Stimulated activated memory B cell treated with anti-CD40 and anti-IgM and Interleukin-4, amounts not matched to agents 10 μg/mL and 1 μg/mL and 100 μg/mL, for 72 hours (primary cell): ENCODE results near the gene RAB3GAP1.
"Not testable (repeated sequence)": the region's sequence is repeated elsewhere in the genome, so short reads cannot be mapped to it uniquely, and the experiment has no call there.

ENCODE experiments used
- ATAC-seq: fragments of 150-1000 bp; cut with Tn5 transposase; 2 replicates; pipeline ENCODE4 v1.10.0; 2021
- H3K27ac Mint-ChIP-seq: one replicate; pipeline ENCODE4 v1.8.0; 2022; ENCODE audit warnings: mild to moderate bottlenecking, mixed read lengths
- H3K27me3 Mint-ChIP-seq: one replicate; pipeline ENCODE4 v1.8.0; 2022; ENCODE audit warnings: mixed read lengths
- H3K36me3 Mint-ChIP-seq: one replicate; pipeline ENCODE4 v1.8.0; 2022; ENCODE audit warnings: mixed read lengths
- H3K4me1 Mint-ChIP-seq: one replicate; pipeline ENCODE4 v1.8.0; 2022; ENCODE audit warnings: mixed read lengths
- H3K4me3 Mint-ChIP-seq: one replicate; pipeline ENCODE4 v1.8.0; 2022; ENCODE audit warnings: mild to moderate bottlenecking, moderate library complexity, mixed read lengths
- H3K9me3 Mint-ChIP-seq: one replicate; pipeline ENCODE4 v1.8.0; 2022; ENCODE audit warnings: mixed read lengths

Gene RAB3GAP1

GRCh38 chr2:135078417-135078816 lies 26.3 kb downstream of the RAB3GAP1 start:
- Mint-ChIP-seq H3K36me3 (peaks cover 76% of the 10 kb centered on the region), H3K27ac (no peak overlapping the region), H3K4me1 (peaks cover 12% of the 10 kb centered on the region), H3K4me3 (no peak overlapping the region), H3K27me3 (no peaks in the 10 kb centered on the region), H3K9me3 (no peaks in the 10 kb centered on the region)
- no peak for ATAC-seq

GRCh38 chr2:135086222-135086621 lies 34.1 kb downstream of the RAB3GAP1 start:
- peaks cover 25% of the 10 kb centered on the region for H3K4me1 Mint-ChIP-seq
- peaks cover 2% of the 10 kb centered on the region for H3K9me3 Mint-ChIP-seq
- no peak for ATAC-seq
- H3K27me3 Mint-ChIP-seq: no peaks in the 10 kb centered on the region
- no peak overlapping the region for H3K4me3 Mint-ChIP-seq
- H3K27ac Mint-ChIP-seq: no peak overlapping the region
- H3K36me3 Mint-ChIP-seq: peaks cover 72% of the 10 kb centered on the region

- ATAC-seq, H3K27ac Mint-ChIP-seq, H3K27me3 Mint-ChIP-seq, H3K4me3 Mint-ChIP-seq, H3K9me3 Mint-ChIP-seq: not testable (repeated sequence)
- Mint-ChIP-seq H3K36me3 (peaks cover 73% of the 10 kb centered on the region), H3K4me1 (peaks cover 18% of the 10 kb centered on the region)
These were observed 37.5 kb downstream of the RAB3GAP1 start for GRCh38 chr2:135089597-135089996.

- no peak for ATAC-seq
- Mint-ChIP-seq H3K27me3 (no peaks in the 10 kb centered on the region), H3K4me3 (no peak overlapping the region), H3K9me3 (peaks cover 2% of the 10 kb centered on the region), H3K27ac (no peak overlapping the region), H3K36me3 (peaks cover 68% of the 10 kb centered on the region), H3K4me1 (no peaks in the 10 kb centered on the region)
These were observed 39.6 kb downstream of the RAB3GAP1 start for GRCh38 chr2:135091681-135092080.

GRCh38 chr2:135093193-135093592 lies 41.1 kb downstream of the RAB3GAP1 start:
- H3K4me3 Mint-ChIP-seq: no peak overlapping the region
- peaks cover 5% of the 10 kb centered on the region for H3K4me1 Mint-ChIP-seq
- ATAC-seq: no peak
- H3K27ac Mint-ChIP-seq: no peak overlapping the region
- H3K36me3 Mint-ChIP-seq: peaks cover 67% of the 10 kb centered on the region
- peaks cover 2% of the 10 kb centered on the region for H3K9me3 Mint-ChIP-seq
- H3K27me3 Mint-ChIP-seq: no peaks in the 10 kb centered on the region

- Mint-ChIP-seq H3K9me3 (peaks cover 2% of the 10 kb centered on the region), H3K27me3 (no peaks in the 10 kb centered on the region), H3K36me3 (peaks cover 67% of the 10 kb centered on the region), H3K4me3 (no peak overlapping the region), H3K27ac (no peak overlapping the region), H3K4me1 (peaks cover 6% of the 10 kb centered on the region)
- no peak for ATAC-seq
These were observed 41.7 kb downstream of the RAB3GAP1 start for GRCh38 chr2:135093670-135094330.

GRCh38 chr2:135094508-135094907 lies 42.4 kb downstream of the RAB3GAP1 start:
- H3K4me1 Mint-ChIP-seq: peaks cover 6% of the 10 kb centered on the region
- no peak for ATAC-seq
- H3K9me3 Mint-ChIP-seq: no peaks in the 10 kb centered on the region
- no peaks in the 10 kb centered on the region for H3K27me3 Mint-ChIP-seq
- H3K4me3 Mint-ChIP-seq: no peak overlapping the region
- no peak overlapping the region for H3K27ac Mint-ChIP-seq
- H3K36me3 Mint-ChIP-seq: peaks cover 66% of the 10 kb centered on the region

GRCh38 chr2:135095591-135095990 lies 43.5 kb downstream of the RAB3GAP1 start:
- Mint-ChIP-seq H3K4me1 (peaks cover 6% of the 10 kb centered on the region), H3K27me3 (no peaks in the 10 kb centered on the region), H3K9me3 (no peaks in the 10 kb centered on the region), H3K27ac (no peak overlapping the region), H3K4me3 (no peak overlapping the region), H3K36me3 (peaks cover 66% of the 10 kb centered on the region)
- ATAC-seq: no peak

- Mint-ChIP-seq H3K27ac (no peak overlapping the region), H3K9me3 (no peaks in the 10 kb centered on the region), H3K27me3 (no peaks in the 10 kb centered on the region), H3K4me3 (no peak overlapping the region), H3K4me1 (peaks cover 6% of the 10 kb centered on the region), H3K36me3 (peaks cover 65% of the 10 kb centered on the region)
- ATAC-seq: no peak
These were observed 44.8 kb downstream of the RAB3GAP1 start for GRCh38 chr2:135096665-135097446.

- Mint-ChIP-seq H3K27ac (no peak overlapping the region), H3K9me3 (no peaks in the 10 kb centered on the region), H3K4me3 (no peak overlapping the region), H3K27me3 (no peaks in the 10 kb centered on the region), H3K4me1 (peaks cover 6% of the 10 kb centered on the region), H3K36me3 (peaks cover 65% of the 10 kb centered on the region)
- ATAC-seq: no peak
These were observed 45.6 kb downstream of the RAB3GAP1 start for GRCh38 chr2:135097532-135098231.

GRCh38 chr2:135099802-135100483 lies 47.9 kb downstream of the RAB3GAP1 start:
- H3K27ac Mint-ChIP-seq: no peak overlapping the region
- no peak overlapping the region for H3K4me3 Mint-ChIP-seq
- peaks cover 6% of the 10 kb centered on the region for H3K4me1 Mint-ChIP-seq
- no peaks in the 10 kb centered on the region for H3K9me3 Mint-ChIP-seq
- H3K36me3 Mint-ChIP-seq: peaks cover 62% of the 10 kb centered on the region
- H3K27me3 Mint-ChIP-seq: no peaks in the 10 kb centered on the region
- ATAC-seq: no peak

GRCh38 chr2:135103843-135104242 lies 51.8 kb downstream of the RAB3GAP1 start:
- no peak overlapping the region for H3K27ac Mint-ChIP-seq
- H3K4me1 Mint-ChIP-seq: peaks cover 9% of the 10 kb centered on the region
- no peaks in the 10 kb centered on the region for H3K9me3 Mint-ChIP-seq
- H3K27me3 Mint-ChIP-seq: no peaks in the 10 kb centered on the region
- no peak overlapping the region for H3K4me3 Mint-ChIP-seq
- no peak for ATAC-seq
- H3K36me3 Mint-ChIP-seq: peaks cover 66% of the 10 kb centered on the region

GRCh38 chr2:135105513-135106316 lies 53.6 kb downstream of the RAB3GAP1 start:
- not testable (repeated sequence) for H3K27me3 Mint-ChIP-seq, ATAC-seq, H3K4me3 Mint-ChIP-seq, H3K4me1 Mint-ChIP-seq, H3K27ac Mint-ChIP-seq, H3K9me3 Mint-ChIP-seq
- H3K36me3 Mint-ChIP-seq: peaks cover 68% of the 10 kb centered on the region

- Mint-ChIP-seq H3K36me3 (peaks cover 50% of the 10 kb centered on the region), H3K4me3 (no peak overlapping the region), H3K27ac (no peak overlapping the region), H3K4me1 (peaks cover 10% of the 10 kb centered on the region), H3K27me3 (no peaks in the 10 kb centered on the region), H3K9me3 (peaks cover 8% of the 10 kb centered on the region)
- ATAC-seq: no peak
These were observed 61.2 kb downstream of the RAB3GAP1 start for GRCh38 chr2:135113322-135113721.
